ENCODE measurements around the gene WLS. TPM values are rescaled to one million over a fixed set of nuclear protein-coding genes. Genes with fewer than 3 reads are reported as not detected.

Gene WLS
- total RNA-seq, 4 donors from 2014 or later = 94.8 to 228 (median 163) TPM

- no peak for DNase-seq (ENCODE audit: extremely low spot score)
- intact Hi-C loops (cut with DNase I) = no loop called here
- Histone ChIP-seq H3K4me1 (peaks cover 26 to 58% (median 49%) of the 10 kb centered on the region in 4 donors), H3K27me3 (no peaks in the 10 kb centered on the region), H3K9me3 (no peaks in the 10 kb centered on the region), H3K36me3 (peaks cover 0 to 16% (median 12%) of the 10 kb centered on the region in 4 donors), H3K27ac (replicated peaks in 1 of 4) (peak overlapping the region in 2 of 4 donors; percentile 34 to 64), H3K4me3 (no peak overlapping the region)
- 88% methylated on average over 3 of the region's 3 CpGs for WGBS
- no peak for TF ChIP-seq EP300 (IDR thresholded peaks at IDR 0.05)
- TF ChIP-seq POLR2AphosphoS5 (IDR thresholded peaks at IDR 0.05) = no peak
- TF ChIP-seq, protein P1, sequence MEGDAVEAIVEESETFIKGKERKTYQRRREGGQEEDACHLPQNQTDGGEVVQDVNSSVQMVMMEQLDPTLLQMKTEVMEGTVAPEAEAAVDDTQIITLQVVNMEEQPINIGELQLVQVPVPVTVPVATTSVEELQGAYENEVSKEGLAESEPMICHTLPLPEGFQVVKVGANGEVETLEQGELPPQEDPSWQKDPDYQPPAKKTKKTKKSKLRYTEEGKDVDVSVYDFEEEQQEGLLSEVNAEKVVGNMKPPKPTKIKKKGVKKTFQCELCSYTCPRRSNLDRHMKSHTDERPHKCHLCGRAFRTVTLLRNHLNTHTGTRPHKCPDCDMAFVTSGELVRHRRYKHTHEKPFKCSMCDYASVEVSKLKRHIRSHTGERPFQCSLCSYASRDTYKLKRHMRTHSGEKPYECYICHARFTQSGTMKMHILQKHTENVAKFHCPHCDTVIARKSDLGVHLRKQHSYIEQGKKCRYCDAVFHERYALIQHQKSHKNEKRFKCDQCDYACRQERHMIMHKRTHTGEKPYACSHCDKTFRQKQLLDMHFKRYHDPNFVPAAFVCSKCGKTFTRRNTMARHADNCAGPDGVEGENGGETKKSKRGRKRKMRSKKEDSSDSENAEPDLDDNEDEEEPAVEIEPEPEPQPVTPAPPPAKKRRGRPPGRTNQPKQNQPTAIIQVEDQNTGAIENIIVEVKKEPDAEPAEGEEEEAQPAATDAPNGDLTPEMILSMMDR (IDR thresholded peaks at IDR 0.05) = no peak
- TF ChIP-seq POLR2A (IDR thresholded peaks at IDR 0.05; ENCODE audit: low read depth) = no peak
Measured at GRCh38 chr1:68167211-68167610, 65.1 kb downstream of the WLS start.

- peak; percentile 17 for DNase-seq (ENCODE audit: extremely low spot score)
- Histone ChIP-seq H3K4me3 (no peak overlapping the region), H3K36me3 (peaks cover 0 to 20% (median 15%) of the 10 kb centered on the region in 4 donors), H3K27me3 (no peaks in the 10 kb centered on the region), H3K4me1 (peaks cover 26 to 62% (median 49%) of the 10 kb centered on the region in 4 donors), H3K9me3 (no peaks in the 10 kb centered on the region), H3K27ac (replicated peaks in 1 of 4) (peak overlapping the region in 3 of 4 donors; percentile 8 to 64 (median 34))
- TF ChIP-seq, protein P1 (IDR thresholded peaks at IDR 0.05) = no peak
- WGBS = 88% methylated on average over 2 of the region's 2 CpGs
- intact Hi-C loops (cut with DNase I) = no loop called here
Measured at GRCh38 chr1:68166348-68166747, 66.0 kb downstream of the WLS start.

DNA sequence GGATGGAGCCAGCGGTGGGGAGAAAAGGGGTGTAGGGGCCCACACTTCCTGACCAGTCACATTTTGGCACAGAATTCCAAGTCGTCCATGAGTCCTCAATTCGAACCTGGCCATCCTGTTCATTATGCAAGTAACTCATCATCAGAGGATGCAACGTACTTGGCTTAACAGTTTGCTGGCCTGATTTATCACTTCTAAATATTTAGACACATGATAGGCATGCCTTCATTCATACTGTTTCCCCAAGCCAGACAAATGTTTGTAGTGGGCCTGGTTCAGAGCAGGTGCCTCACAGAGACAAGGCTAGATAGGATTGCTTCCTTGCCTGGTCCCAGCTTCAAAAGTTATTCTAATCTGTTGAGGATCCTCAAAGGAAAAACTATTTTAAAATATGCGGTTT lies 66.7 kb downstream of the WLS start:
- no peak overlapping the region for H3K4me3 ChIP-seq
- intact Hi-C loops (cut with DNase I) = no loop called here
- TF ChIP-seq, protein P1 (IDR thresholded peaks at IDR 0.05) = no peak
- TF ChIP-seq POLR2AphosphoS5 (IDR thresholded peaks at IDR 0.05) (no peak), POLR2A (IDR thresholded peaks at IDR 0.05; ENCODE audit: low read depth) (no peak), EP300 (IDR thresholded peaks at IDR 0.05) (no peak)
- no peaks in the 10 kb centered on the region for H3K9me3 ChIP-seq
- DNase-seq (ENCODE audit: extremely low spot score) = peak; percentile 45
- peak overlapping the region in 3 of 4 donors; percentile 34 to 41 (median 36) for H3K27ac ChIP-seq (replicated peaks in 1 of 4)
- peaks cover 26 to 66% (median 47%) of the 10 kb centered on the region in 4 donors for H3K4me1 ChIP-seq
- no peaks in the 10 kb centered on the region for H3K27me3 ChIP-seq
- H3K36me3 ChIP-seq = peaks cover 0 to 20% (median 15%) of the 10 kb centered on the region in 4 donors
- 76% methylated on average over 5 of the region's 5 CpGs for WGBS

GRCh38 chr1:68164918-68165317 lies 67.4 kb downstream of the WLS start:
- TF ChIP-seq EP300 (IDR thresholded peaks at IDR 0.05) = no peak
- no peak for TF ChIP-seq POLR2AphosphoS5 (IDR thresholded peaks at IDR 0.05)
- DNase-seq (ENCODE audit: extremely low spot score) = no peak
- peaks cover 0 to 20% (median 15%) of the 10 kb centered on the region in 4 donors for H3K36me3 ChIP-seq
- H3K27ac ChIP-seq (replicated peaks in 1 of 4) = peak overlapping the region in 2 of 4 donors; percentile 6 to 41
- no peaks in the 10 kb centered on the region for H3K9me3 ChIP-seq
- H3K4me3 ChIP-seq = no peak overlapping the region
- H3K4me1 ChIP-seq = peaks cover 26 to 64% (median 42%) of the 10 kb centered on the region in 4 donors
- intact Hi-C loops (cut with DNase I) = no loop called here
- no peaks in the 10 kb centered on the region for H3K27me3 ChIP-seq
- WGBS = 91% methylated on average over 1 of the region's 1 CpG

DNA sequence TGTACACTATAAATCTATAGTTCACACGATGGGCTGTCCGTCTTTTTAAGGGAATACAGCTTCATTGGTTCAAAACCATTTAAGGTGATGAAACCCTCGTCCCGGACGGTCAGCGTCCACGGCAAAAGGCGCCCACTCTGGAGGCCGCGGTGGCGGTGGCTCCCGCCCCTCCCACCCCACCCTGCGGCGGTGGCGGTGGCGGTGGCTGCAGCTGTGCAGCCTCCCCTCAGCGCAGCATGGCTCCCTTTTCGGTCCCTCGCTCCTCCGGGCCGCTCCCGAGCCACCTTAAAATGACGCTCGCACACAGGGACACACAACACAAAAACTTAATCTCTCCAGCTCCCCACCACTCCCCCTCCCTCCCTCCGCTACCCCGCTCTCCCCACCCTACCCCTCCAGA lies 69.1 kb downstream of the WLS start:
- Histone ChIP-seq H3K27ac (replicated peaks in 1 of 4) (no peak overlapping the region), H3K36me3 (peaks cover 12 to 29% (median 23%) of the 10 kb centered on the region in 4 donors), H3K27me3 (no peaks in the 10 kb centered on the region), H3K4me3 (no peak overlapping the region), H3K4me1 (peaks cover 19 to 47% (median 26%) of the 10 kb centered on the region in 4 donors), H3K9me3 (no peaks in the 10 kb centered on the region)
- TF ChIP-seq POLR2A (IDR thresholded peaks at IDR 0.05; ENCODE audit: low read depth) = no peak
- TF ChIP-seq EP300 (IDR thresholded peaks at IDR 0.05) = no peak
- TF ChIP-seq, protein P1 (IDR thresholded peaks at IDR 0.05) = no peak
- TF ChIP-seq POLR2AphosphoS5 (IDR thresholded peaks at IDR 0.05) = no peak
- DNase-seq (ENCODE audit: extremely low spot score) = peak; percentile 14
- intact Hi-C loops (cut with DNase I) = no loop called here
- WGBS = 89% methylated on average over 25 of the region's 26 CpGs

Measured in esophagus muscularis mucosa (tissue), 4 donors.